HG03457 (cell line): ENCODE measurements around the gene CCSER1.
"Not testable (repeated sequence)": the region's sequence is repeated elsewhere in the genome, so short reads cannot be mapped to it uniquely, and the experiment has no call there.

Experiments
- ATAC-seq: cut with Tn5 transposase; IDR thresholded peaks from one replicate; pipeline ENCODE4 v1.9.1; 2021; ENCODE audit warnings: moderate number of reproducible peaks; ENCODE audit not compliant: unreplicated experiment

The CCSER1 gene

GRCh38 chr4:91436556-91436955, 1309.4 kb downstream of the CCSER1 start:
- ATAC-seq: no peak

- no peak for ATAC-seq
Measured at GRCh38 chr4:91447168-91447567, 1320.0 kb downstream of the CCSER1 start.

GRCh38 chr4:91448668-91449330, 1321.6 kb downstream of the CCSER1 start:
- ATAC-seq: no peak

GRCh38 chr4:91454111-91454510, 1326.9 kb downstream of the CCSER1 start:
- no peak for ATAC-seq

- ATAC-seq: not testable (repeated sequence)
Measured at GRCh38 chr4:91462566-91462965, 1335.4 kb downstream of the CCSER1 start.

GRCh38 chr4:91470671-91471070, 1343.5 kb downstream of the CCSER1 start:
- ATAC-seq: no peak

GRCh38 chr4:91471280-91471679, 1344.1 kb downstream of the CCSER1 start:
- ATAC-seq: no peak

- no peak for ATAC-seq
Measured at GRCh38 chr4:91472046-91472445, 1344.9 kb downstream of the CCSER1 start.

GRCh38 chr4:91485415-91485814, 1358.2 kb downstream of the CCSER1 start:
- no peak for ATAC-seq

- ATAC-seq: no peak
Measured at GRCh38 chr4:91488946-91489345, 1361.8 kb downstream of the CCSER1 start.

- ATAC-seq: peak; percentile 83
Measured at GRCh38 chr4:91497892-91498291, 1370.7 kb downstream of the CCSER1 start.

- no peak for ATAC-seq
Measured at GRCh38 chr4:91502365-91502764, 1375.2 kb downstream of the CCSER1 start.

- ATAC-seq: no peak
Measured at GRCh38 chr4:91513326-91513725, 1386.1 kb downstream of the CCSER1 start.

- no peak for ATAC-seq
Measured at GRCh38 chr4:91519155-91519554, 1392.0 kb downstream of the CCSER1 start.

GRCh38 chr4:91525621-91526020, 1398.4 kb downstream of the CCSER1 start:
- ATAC-seq: no peak

- ATAC-seq: no peak
Measured at GRCh38 chr4:91527056-91527455, 1399.9 kb downstream of the CCSER1 start.

GRCh38 chr4:91567594-91567993, 1440.4 kb downstream of the CCSER1 start:
- ATAC-seq: no peak

- ATAC-seq: no peak
Measured at GRCh38 chr4:91577864-91578263, 1450.7 kb downstream of the CCSER1 start.

- ATAC-seq: no peak
Measured at GRCh38 chr4:91590260-91590659, 1463.1 kb downstream of the CCSER1 start.

- ATAC-seq: no peak
Measured at GRCh38 chr4:91592125-91592524, 1464.9 kb downstream of the CCSER1 start.

- no peak for ATAC-seq
Measured at GRCh38 chr4:91596718-91597117, 1469.5 kb downstream of the CCSER1 start.

GRCh38 chr4:91598696-91599095, 1471.5 kb downstream of the CCSER1 start:
- ATAC-seq: no peak

- no peak for ATAC-seq
Measured at GRCh38 chr4:91600301-91600700, 1473.1 kb downstream of the CCSER1 start.
